Inferior parietal cortex (tissue), 1 donor: Measurements from ENCODE around the gene KLF11.
A peak's percentile ranks its signal among the peaks of the same experiment; 100 is the strongest.

ENCODE experiments used
- DNase-seq: peaks from one replicate; pipeline ENCODE4 v3.0.0-alpha.2; 2016; ENCODE audit errors: extremely low spot score

Gene KLF11

DNA sequence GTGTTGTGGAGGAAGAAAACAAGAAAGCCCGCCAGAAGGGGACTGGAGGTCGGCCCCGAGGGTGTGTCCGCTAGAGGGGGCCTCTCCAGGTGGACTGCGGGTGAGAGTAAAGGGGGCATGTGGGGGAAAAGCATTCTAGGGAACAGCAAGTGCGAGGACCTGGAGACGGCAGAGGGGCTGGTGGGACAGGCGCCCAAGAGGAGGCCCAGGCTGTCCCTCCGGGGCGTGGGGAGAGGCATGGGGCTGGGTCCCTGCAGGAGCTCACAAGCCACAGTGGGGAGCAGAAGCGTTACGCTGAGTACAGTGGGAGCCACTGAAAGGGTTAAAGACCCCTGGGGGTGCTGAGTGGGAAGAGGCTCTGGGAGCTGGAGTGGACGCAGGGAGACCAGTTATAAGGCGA lies 1.6 kb upstream of the KLF11 start:
- no peak for DNase-seq

- DNase-seq = no peak
These were observed 819 bp upstream of the KLF11 start for GRCh38 chr2:10042301-10043161.

- peak; percentile 71 for DNase-seq
These were observed 704 bp downstream of the KLF11 start for GRCh38 chr2:10043906-10044601.

GRCh38 chr2:10045561-10046355 lies 2.4 kb downstream of the KLF11 start:
- DNase-seq = no peak

GRCh38 chr2:10046931-10047330 lies 3.6 kb downstream of the KLF11 start:
- no peak for DNase-seq

- DNase-seq = no peak
These were observed 4.5 kb downstream of the KLF11 start for GRCh38 chr2:10047616-10048500.

DNA sequence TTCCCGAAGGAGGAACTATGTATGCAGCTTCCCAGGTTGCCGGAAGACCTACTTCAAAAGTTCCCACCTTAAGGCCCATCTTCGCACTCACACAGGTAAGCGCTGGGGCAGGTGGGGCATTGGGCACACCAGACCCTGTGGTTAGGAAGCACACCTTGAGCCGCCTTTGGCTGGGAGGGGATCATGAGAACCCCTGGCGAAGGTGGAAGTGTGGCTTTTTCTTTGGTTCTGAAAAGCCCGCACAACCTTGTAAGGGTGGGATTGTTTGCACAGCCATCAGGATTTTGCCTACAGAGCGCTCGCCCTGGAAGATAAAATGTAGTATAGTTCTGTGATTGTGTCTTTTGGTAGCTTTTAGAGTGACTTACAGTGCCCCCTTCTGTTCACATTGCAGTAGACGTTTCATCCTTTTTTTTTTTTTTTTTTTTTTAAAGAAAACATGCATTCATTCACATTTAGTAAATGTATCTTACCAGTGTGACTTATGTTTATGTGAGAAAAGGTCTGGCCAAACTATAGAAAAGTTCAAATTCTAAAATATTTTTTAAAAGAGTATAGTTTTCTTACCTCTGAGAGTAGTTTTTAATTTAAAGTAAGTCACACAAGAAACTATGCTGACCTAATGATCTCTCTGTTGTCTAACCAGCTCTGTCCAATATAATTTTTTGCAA lies 5.3 kb downstream of the KLF11 start:
- DNase-seq = peak; percentile 75

GRCh38 chr2:10052216-10052615 lies 8.9 kb downstream of the KLF11 start:
- DNase-seq = no peak

DNA sequence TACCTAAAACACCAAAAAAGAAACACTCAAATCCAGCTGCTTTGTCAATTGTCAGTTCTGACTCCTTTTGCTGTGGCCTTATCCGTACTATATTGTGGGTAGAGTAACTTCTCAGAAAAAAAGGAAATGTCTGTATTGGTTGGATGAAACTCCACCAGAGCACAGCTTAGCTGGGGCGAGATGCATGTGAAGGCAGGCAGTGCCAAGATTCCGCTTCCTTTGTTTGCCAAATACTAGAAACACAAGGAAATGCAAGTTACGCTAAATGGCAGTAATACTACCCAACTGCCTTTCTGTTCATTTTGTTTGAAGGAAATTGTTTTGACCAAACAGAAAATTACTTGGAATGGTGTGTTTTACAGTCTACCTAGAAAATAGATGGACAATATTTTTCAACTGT lies 10.0 kb downstream of the KLF11 start:
- DNase-seq = no peak

DNA sequence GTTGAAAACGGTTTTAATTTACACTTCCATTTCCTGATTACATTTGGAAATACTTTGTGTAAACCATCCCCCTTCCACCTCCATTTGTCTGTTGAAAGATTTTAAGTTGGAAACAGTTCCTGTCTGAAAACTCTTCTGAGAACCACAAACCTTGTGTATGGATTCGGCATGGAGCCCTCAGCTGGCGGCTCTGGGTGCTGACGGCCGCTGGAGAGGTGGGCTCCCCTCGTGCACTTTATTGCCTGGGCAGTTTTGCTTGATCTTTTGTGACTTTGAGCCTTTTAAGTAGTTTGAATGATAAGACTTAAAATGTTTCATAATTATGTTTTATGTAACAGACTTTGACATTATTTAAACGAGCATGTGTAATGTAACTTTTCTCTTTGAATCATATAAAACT lies 11.1 kb downstream of the KLF11 start:
- no peak for DNase-seq

- no peak for DNase-seq
These were observed 11.6 kb downstream of the KLF11 start for GRCh38 chr2:10054976-10055375.

GRCh38 chr2:10056439-10056838 lies 13.1 kb downstream of the KLF11 start:
- no peak for DNase-seq

- no peak for DNase-seq
These were observed 14.1 kb downstream of the KLF11 start for GRCh38 chr2:10057231-10058107.

DNA sequence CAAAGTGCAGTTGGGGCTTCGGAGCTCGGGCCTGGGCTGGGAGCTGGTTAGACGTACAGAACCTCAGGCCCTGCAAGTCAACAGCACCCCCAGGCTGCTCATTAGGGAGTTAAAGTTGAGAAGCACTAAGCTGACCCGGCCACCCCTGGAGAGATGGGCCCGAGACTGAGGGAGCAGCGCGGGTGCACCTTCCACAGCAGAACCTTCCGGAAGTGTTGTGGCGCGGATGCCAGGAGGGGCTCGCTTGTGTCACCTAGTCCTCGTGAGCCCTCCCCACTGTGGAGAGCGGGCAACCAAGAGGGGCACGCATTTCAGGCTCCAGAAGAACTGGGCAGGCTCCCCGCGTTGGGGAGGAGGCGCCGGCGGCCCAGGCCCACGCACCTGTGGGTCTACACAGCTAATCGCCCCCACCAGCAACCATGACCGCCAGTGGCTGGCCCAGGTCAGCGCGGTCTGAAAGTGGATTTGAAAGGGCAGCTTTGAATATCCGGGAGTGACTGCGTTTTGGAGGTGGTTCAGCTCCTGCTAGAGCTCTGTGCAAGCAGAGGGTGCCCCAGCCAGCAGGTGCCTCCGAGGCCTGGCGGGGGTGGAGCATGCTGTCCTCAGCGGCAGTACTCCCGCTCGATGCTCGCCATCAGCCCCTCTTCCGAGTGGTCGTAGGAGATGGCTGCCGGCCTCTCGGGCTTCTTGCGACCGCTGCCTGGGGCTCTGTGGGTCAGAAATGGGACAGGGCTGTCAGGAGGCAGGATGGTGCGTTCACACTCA lies 15.1 kb downstream of the KLF11 start:
- DNase-seq = no peak

GRCh38 chr2:10059016-10059351 lies 15.6 kb downstream of the KLF11 start:
- DNase-seq = no peak

DNA sequence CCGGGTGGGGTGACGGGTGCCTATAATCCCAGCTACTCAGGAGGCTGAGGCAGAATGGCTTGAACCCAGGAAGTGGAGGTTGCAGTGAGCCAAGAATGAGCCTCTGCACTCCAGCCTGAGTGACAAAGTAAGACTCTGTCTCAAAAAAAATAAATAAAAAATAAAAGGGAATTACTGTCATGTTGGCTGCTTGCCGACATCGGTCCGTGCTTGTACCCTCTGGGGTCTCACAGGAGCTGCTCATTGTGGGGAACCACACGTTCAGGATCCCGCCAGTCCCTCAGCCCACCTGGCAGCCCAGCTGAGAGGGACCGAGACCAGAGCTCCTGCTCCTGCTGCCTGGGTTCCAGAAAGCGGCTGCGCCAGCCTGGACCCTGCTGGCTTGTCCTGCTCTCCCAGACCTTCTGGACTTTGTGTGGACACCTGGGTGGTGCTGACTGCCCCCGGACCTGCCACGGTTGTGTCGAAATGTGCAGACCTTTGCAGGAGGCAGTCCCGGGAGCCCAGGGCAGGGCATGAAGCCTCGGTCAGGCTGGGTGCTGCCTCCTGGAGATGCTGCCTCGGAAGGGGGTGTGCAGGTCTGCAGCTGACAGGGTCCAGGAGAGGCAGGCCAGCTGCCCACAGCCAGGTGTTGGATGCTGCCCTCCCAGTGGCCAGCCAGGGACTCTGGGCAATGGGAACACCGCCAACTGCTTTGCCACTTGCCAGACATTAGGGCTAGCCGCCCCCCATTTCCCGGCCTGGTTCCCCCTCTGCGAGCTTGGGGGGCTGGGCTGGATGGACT lies 16.4 kb downstream of the KLF11 start:
- no peak for DNase-seq

GRCh38 chr2:10061221-10061925 lies 18.0 kb downstream of the KLF11 start:
- DNase-seq = no peak

GRCh38 chr2:10062931-10063365 lies 19.6 kb downstream of the KLF11 start:
- no peak for DNase-seq
